CD4-positive, alpha-beta T cell (primary cell): ENCODE results near the gene IPO7. TPM values are rescaled to one million over a fixed set of nuclear protein-coding genes. Genes with fewer than 3 reads are reported as not detected.
A peak's percentile ranks its signal among the peaks of the same experiment; 100 is the strongest.
"Not testable (repeated sequence)": the region's sequence is repeated elsewhere in the genome, so short reads cannot be mapped to it uniquely, and the experiment has no call there.

Source experiments
- ATAC-seq: fragments of 200-7000 bp; cut with Tn5 transposase; one replicate; pipeline ENCODE4 v1.10.0; 2022; ENCODE audit warnings: mild to moderate bottlenecking; ENCODE audit not compliant: poor library complexity
- CTCF ChIA-PET: fragments of 350-600 bp; sonication (Branson Sonifier 250); formaldehyde crosslinking; loops from one replicate; lab custom pipeline; 2021; ENCODE audit warnings: antibody characterized with exemption, inconsistent platforms; lab: Charles Lee
- POLR2A ChIA-PET: fragments of 350-600 bp; sonication (Branson Sonifier 250); formaldehyde crosslinking; loops from one replicate; lab custom pipeline; 2021; ENCODE audit warnings: antibody characterized with exemption, inconsistent platforms; lab: Charles Lee
- DNase-seq, 14 experiments: peaks; one replicate each; pipeline ENCODE4 v3.0.0-alpha.2; 2013 to 2020; ENCODE audit warnings: mixed read lengths in 2 of 14
- H3K27ac ChIP-seq, 2 donors: one replicate each; pipeline versions ENCODE4 v1.5.1 to v1.7.0; 2013; ENCODE audit warnings: low read length in 2 of 2, low read depth in 1 of 2, mild to moderate bottlenecking in 1 of 2
- H3K27me3 ChIP-seq, 2 experiments: 1 replicate in 1 of 2; 2 replicates in 1 of 2; pipeline versions ENCODE4 v1.6.1 to v1.7.0; 2013; ENCODE audit warnings: low read length in 2 of 2, control low read depth in 1 of 2, mild to moderate bottlenecking in 1 of 2, moderate library complexity in 1 of 2; ENCODE audit not compliant: insufficient read depth in 2 of 2, control insufficient read depth in 1 of 2
- H3K36me3 ChIP-seq: one replicate; pipeline ENCODE4 v1.6.1; 2013; ENCODE audit warnings: low read length, control low read depth; ENCODE audit not compliant: insufficient read depth
- H3K4me1 ChIP-seq: one replicate; pipeline ENCODE4 v1.6.1; 2013; ENCODE audit warnings: low read length, control low read depth; ENCODE audit not compliant: insufficient read depth
- H3K4me3 ChIP-seq: one replicate; pipeline ENCODE4 v1.5.1; 2013; ENCODE audit warnings: mild to moderate bottlenecking, low read length, moderate library complexity
- H3K9me3 ChIP-seq, 2 experiments: 1 replicate in 1 of 2; 2 replicates in 1 of 2; pipeline versions ENCODE4 v1.6.1 to v1.7.0; 2013; ENCODE audit warnings: low read length in 2 of 2, mild to moderate bottlenecking in 2 of 2, control low read depth in 1 of 2, moderate library complexity in 1 of 2; ENCODE audit not compliant: control insufficient read depth in 1 of 2, insufficient read depth in 1 of 2
- H3K27ac Mint-ChIP-seq: one replicate; pipeline ENCODE4 v1.8.0; 2020; ENCODE audit warnings: mixed read lengths
- H3K27me3 Mint-ChIP-seq: one replicate; pipeline ENCODE4 v1.8.0; 2021; ENCODE audit warnings: mixed read lengths
- H3K36me3 Mint-ChIP-seq: one replicate; pipeline ENCODE4 v1.8.0; 2021; ENCODE audit warnings: low read depth, mixed read lengths
- H3K4me1 Mint-ChIP-seq: one replicate; pipeline ENCODE4 v1.8.0; 2021; ENCODE audit warnings: low read depth, mixed read lengths
- H3K4me3 Mint-ChIP-seq: one replicate; pipeline ENCODE4 v1.8.0; 2020; ENCODE audit warnings: mild to moderate bottlenecking, mixed read lengths
- H3K9me3 Mint-ChIP-seq: one replicate; pipeline ENCODE4 v1.8.0; 2020; ENCODE audit warnings: mixed read lengths
- CTCF ChIP-seq: fragments of 200-600 bp; IDR thresholded peaks from one replicate; pipeline ENCODE4 v1.8.0; 2022; ENCODE audit warnings: antibody characterized with exemption, mild to moderate bottlenecking
- intact Hi-C, 2 experiments: fragments of 100-400 bp; cut with DNase I in 1 of 2; cut with micrococcal nuclease in 1 of 2; formaldehyde crosslinking; loops; one replicate each; pipeline versions ENCODE4 v1.15.1 to v1.9.0; 2023 to 2025; cut with DNase I, micrococcal nuclease
- total RNA-seq, 174 experiments: library from RNA in 2 of 174; stranded (reverse) in 2 of 174; gene quantifications; one replicate each; pipeline ENCODE4 v1.2.3 and lab custom pipeline; 2021 to 2026

The IPO7 gene
- total RNA-seq, 2 experiments from 2014 or later: 40.7 to 51.6 TPM

DNA sequence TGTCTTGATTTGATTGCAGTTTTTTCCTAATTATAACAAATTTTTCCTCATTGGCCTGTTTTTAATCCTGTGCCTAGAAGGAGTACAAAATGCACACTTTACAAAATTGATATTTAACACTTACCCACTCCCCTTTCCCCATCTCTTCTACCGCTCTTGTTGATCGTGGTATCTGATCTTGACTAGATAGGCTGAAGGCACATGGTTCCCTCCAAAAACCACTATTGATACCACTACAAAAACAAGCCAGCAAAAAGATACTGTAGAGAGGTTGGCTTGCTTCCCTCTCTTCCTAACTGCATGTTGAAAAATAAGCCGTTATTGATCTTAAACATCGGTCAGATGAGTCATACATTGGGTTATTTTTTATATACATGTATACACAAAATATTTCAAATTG is 61.8 kb downstream of the IPO7 start:
- DNase-seq (no peak), ATAC-seq (no peak)
- Mint-ChIP-seq H3K27ac (peak overlapping the region; percentile 54), H3K9me3 (no peaks in the 10 kb centered on the region), H3K27me3 (no peaks in the 10 kb centered on the region), H3K4me1 (peaks cover 9% of the 10 kb centered on the region), H3K4me3 (no peak overlapping the region), H3K36me3 (peaks cover 53% of the 10 kb centered on the region)
- intact Hi-C loops: no loop called here
- ChIA-PET CTCF (no interaction called here), POLR2A (no interaction called here)
- H3K4me3 ChIP-seq: no peak overlapping the region
- no peaks in the 10 kb centered on the region for H3K27me3 ChIP-seq
- no peak overlapping the region for H3K27ac ChIP-seq
- H3K4me1 ChIP-seq: no peaks in the 10 kb centered on the region
- no peak for TF ChIP-seq CTCF
- H3K9me3 ChIP-seq: peaks cover 1 to 7% of the 10 kb centered on the region in 2 experiments
- peaks cover 26% of the 10 kb centered on the region for H3K36me3 ChIP-seq

DNA sequence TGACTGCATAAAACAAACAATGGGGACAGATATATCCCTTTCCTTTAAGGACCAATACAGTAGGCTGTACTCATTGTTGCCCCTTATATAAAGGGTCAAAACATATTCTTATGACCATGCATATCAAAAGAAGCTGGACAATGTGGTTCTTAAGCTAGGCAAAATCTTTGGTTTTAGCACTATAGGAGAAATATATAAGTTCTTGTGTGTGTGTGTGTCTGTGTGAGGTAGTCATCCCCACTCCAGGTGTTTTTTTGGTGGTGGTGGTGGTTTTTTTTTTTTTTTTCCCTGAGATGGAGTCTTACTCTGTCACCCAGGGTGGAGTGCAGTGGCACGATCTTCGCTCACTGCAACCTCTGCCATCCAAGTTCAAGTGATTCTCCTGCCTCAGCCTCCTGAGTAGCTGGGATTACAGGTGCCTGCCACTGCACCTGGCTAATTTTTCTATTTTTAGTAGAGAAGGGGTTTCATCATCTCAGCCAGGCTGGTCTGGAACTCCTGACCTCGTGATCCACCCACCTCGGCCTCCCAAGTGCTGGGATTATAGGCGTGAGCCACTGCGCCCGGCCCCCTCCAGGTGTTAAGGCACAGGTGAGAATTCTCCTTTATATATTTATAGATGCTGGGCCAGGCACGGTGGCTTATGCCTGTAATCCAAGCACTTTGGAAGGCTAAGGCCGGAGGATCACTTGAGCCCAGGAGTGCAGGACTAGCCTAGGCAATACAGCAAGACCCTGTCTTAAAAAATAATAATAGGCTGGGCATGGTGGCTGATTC is 64.3 kb downstream of the IPO7 start:
- Mint-ChIP-seq H3K27me3 (no peaks in the 10 kb centered on the region), H3K27ac (no peak overlapping the region), H3K4me3 (no peak overlapping the region), H3K9me3 (no peaks in the 10 kb centered on the region), H3K36me3 (peaks cover 45% of the 10 kb centered on the region), H3K4me1 (peaks cover 9% of the 10 kb centered on the region)
- no peaks in the 10 kb centered on the region for H3K4me1 ChIP-seq
- H3K36me3 ChIP-seq: peaks cover 4% of the 10 kb centered on the region
- POLR2A ChIA-PET: interaction anchor here (3.1 kb wide), 1 partner anchor 12 kb away, joined by 9 read pairs; the partner anchor contains the start of gene ZNF143
- no peak overlapping the region for H3K4me3 ChIP-seq
- H3K27me3 ChIP-seq: no peaks in the 10 kb centered on the region
- DNase-seq (no peak), ATAC-seq (no peak)
- H3K9me3 ChIP-seq: peaks cover 11% of the 10 kb centered on the region in 2 experiments
- CTCF ChIA-PET: interaction anchor here (0.5 kb wide), 1 partner anchor 55 kb away, joined by 3 read pairs; no protein-coding TSS in a partner anchor
- no peak for TF ChIP-seq CTCF
- no peak overlapping the region for H3K27ac ChIP-seq
- intact Hi-C loops: no loop called here

DNA sequence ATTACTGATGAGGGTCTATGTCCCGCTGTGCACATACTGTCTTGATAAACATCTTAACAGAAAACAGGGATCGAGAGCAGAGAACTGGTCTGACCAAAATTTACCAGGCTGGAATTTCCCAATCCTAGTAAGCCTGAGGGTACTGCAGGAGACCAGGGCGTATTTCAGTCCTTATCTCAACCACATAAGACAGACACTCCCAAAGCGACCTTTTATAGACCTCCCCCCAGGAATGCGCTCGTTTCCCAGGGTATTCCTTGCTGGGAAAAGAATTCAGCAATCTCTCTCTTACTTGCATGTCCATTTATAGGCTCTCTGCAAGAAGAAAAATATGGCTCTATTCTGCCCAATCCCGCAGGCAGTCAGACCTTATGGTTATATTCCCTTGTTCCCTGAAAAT is 67.6 kb downstream of the IPO7 start:
- H3K27me3 ChIP-seq, H3K27ac Mint-ChIP-seq, H3K4me3 ChIP-seq, POLR2A ChIA-PET, H3K27me3 Mint-ChIP-seq, H3K36me3 ChIP-seq, DNase-seq, H3K4me1 Mint-ChIP-seq, intact Hi-C loops, CTCF ChIA-PET, H3K9me3 Mint-ChIP-seq, ATAC-seq, H3K4me3 Mint-ChIP-seq, H3K27ac ChIP-seq, H3K4me1 ChIP-seq: not testable (repeated sequence)
- H3K9me3 ChIP-seq: peaks cover 11% of the 10 kb centered on the region in 2 experiments
- H3K36me3 Mint-ChIP-seq: peaks cover 22% of the 10 kb centered on the region
